H9 (cell line): ENCODE data around the gene WDR17. TPM values are rescaled to one million over a fixed set of nuclear protein-coding genes. Genes with fewer than 3 reads are reported as not detected.

ENCODE experiments used
- DNase-seq: peaks from one replicate; pipeline ENCODE4 v3.0.0-alpha.2; 2017
- H2AFZ ChIP-seq: one replicate; pipeline ENCODE4 v1.6.1; 2013; ENCODE audit warnings: mild to moderate bottlenecking, low read length, control low read depth, moderate library complexity
- H2AK5ac ChIP-seq: 2 replicates; pipeline ENCODE4 v1.6.1; 2013; ENCODE audit warnings: low read length, control low read depth, mixed read lengths; ENCODE audit not compliant: insufficient read length
- H2BK120ac ChIP-seq: one replicate; pipeline ENCODE4 v1.6.1; 2013; ENCODE audit warnings: low read depth, mild to moderate bottlenecking, low read length, control low read depth, inconsistent platforms; ENCODE audit not compliant: poor library complexity, severe bottlenecking
- H2BK12ac ChIP-seq: 2 replicates; pipeline ENCODE4 v1.6.1; 2013; ENCODE audit warnings: low read length, control low read depth, mixed read lengths, low read depth; ENCODE audit not compliant: insufficient read length
- H2BK15ac ChIP-seq: 2 replicates; pipeline ENCODE4 v1.6.1; 2013; ENCODE audit warnings: low read depth, low read length, control low read depth
- H2BK20ac ChIP-seq: one replicate; pipeline ENCODE4 v1.6.1; 2013; ENCODE audit warnings: low read depth, mild to moderate bottlenecking, low read length, control low read depth, inconsistent platforms; ENCODE audit not compliant: poor library complexity, severe bottlenecking
- H2BK5ac ChIP-seq: 2 replicates; pipeline ENCODE4 v1.6.1; 2013; ENCODE audit warnings: low read length, control low read depth, mixed read lengths; ENCODE audit not compliant: insufficient read length
- H3K14ac ChIP-seq: 2 replicates; pipeline ENCODE4 v1.6.1; 2013; ENCODE audit warnings: low read length, control low read depth; ENCODE audit not compliant: insufficient read depth
- H3K18ac ChIP-seq: 2 replicates; pipeline ENCODE4 v1.6.1; 2013; ENCODE audit warnings: low read depth, mild to moderate bottlenecking, mixed read lengths, low read length, control low read depth; ENCODE audit not compliant: insufficient read length
- H3K23ac ChIP-seq: 2 replicates; pipeline ENCODE4 v1.6.1; 2013; ENCODE audit warnings: low read length, control low read depth, mixed read lengths, low read depth; ENCODE audit not compliant: insufficient read length
- H3K23me2 ChIP-seq: 2 replicates; pipeline ENCODE4 v1.6.1; 2013; ENCODE audit warnings: low read depth, mild to moderate bottlenecking, mixed read lengths, low read length, control low read depth; ENCODE audit not compliant: insufficient read length, poor library complexity, severe bottlenecking
- H3K27ac ChIP-seq: 2 replicates; pipeline ENCODE4 v1.5.1; 2013; ENCODE audit warnings: low read length, control low read depth, mixed read lengths, low read depth; ENCODE audit not compliant: insufficient read length
- H3K27me3 ChIP-seq: 2 replicates; pipeline ENCODE4 v1.6.1; 2013; ENCODE audit warnings: low read length, control low read depth, inconsistent platforms; ENCODE audit not compliant: insufficient read depth
- H3K4ac ChIP-seq: 2 replicates; pipeline ENCODE4 v1.6.1; 2013; ENCODE audit warnings: low read depth, mild to moderate bottlenecking, control low read depth, inconsistent platforms, low read length, moderate library complexity
- H3K4me1 ChIP-seq: 2 replicates; pipeline ENCODE4 v1.6.1; 2013; ENCODE audit warnings: low read length, control low read depth, inconsistent platforms; ENCODE audit not compliant: insufficient read depth
- H3K4me2 ChIP-seq: 2 replicates; pipeline ENCODE4 v1.6.1; 2013; ENCODE audit warnings: low read length, control low read depth, mixed read lengths; ENCODE audit not compliant: insufficient read length, insufficient read depth
- H3K56ac ChIP-seq: 2 replicates; pipeline ENCODE4 v1.6.1; 2013; ENCODE audit warnings: low read depth, mild to moderate bottlenecking, mixed read lengths, low read length, control low read depth; ENCODE audit not compliant: insufficient read length
- H3K79me1 ChIP-seq: 2 replicates; pipeline ENCODE4 v1.6.1; 2013; ENCODE audit warnings: low read depth, mild to moderate bottlenecking, moderate library complexity, low read length, control low read depth, inconsistent platforms; ENCODE audit not compliant: insufficient read depth, poor library complexity, severe bottlenecking
- H3K79me2 ChIP-seq: 2 replicates; pipeline ENCODE4 v1.6.1; 2013; ENCODE audit warnings: low read length, control low read depth, inconsistent platforms; ENCODE audit not compliant: insufficient read depth
- H3K9ac ChIP-seq: 2 replicates; pipeline ENCODE4 v1.6.1; 2013; ENCODE audit warnings: low read length, control low read depth, mixed read lengths; ENCODE audit not compliant: insufficient read length; ENCODE audit errors: extremely low read depth
- H3K9me3 ChIP-seq: one replicate; pipeline ENCODE4 v1.6.1; 2013; ENCODE audit warnings: low read depth, low read length, inconsistent platforms; ENCODE audit not compliant: control insufficient read depth
- H3T11ph ChIP-seq: one replicate; pipeline ENCODE4 v1.6.1; 2013; ENCODE audit warnings: mild to moderate bottlenecking, low read length, control low read depth, inconsistent platforms
- H4K20me1 ChIP-seq: one replicate; pipeline ENCODE4 v1.6.1; 2013; ENCODE audit not compliant: control insufficient read depth, insufficient read length, insufficient read depth
- H4K5ac ChIP-seq: 2 replicates; pipeline ENCODE4 v1.6.1; 2013; ENCODE audit warnings: low read depth, mild to moderate bottlenecking, mixed read lengths, low read length, control low read depth; ENCODE audit not compliant: insufficient read length
- H4K8ac ChIP-seq: replicated peaks from 2 replicates; pipeline ENCODE4 v1.6.1; 2013; ENCODE audit warnings: low read length, control low read depth, mixed read lengths, low read depth; ENCODE audit not compliant: insufficient read length
- H4K91ac ChIP-seq: 2 replicates; pipeline ENCODE4 v1.6.1; 2013; ENCODE audit warnings: low read depth, mild to moderate bottlenecking, moderate library complexity, mixed read lengths, low read length, control low read depth; ENCODE audit not compliant: insufficient read length
- H3K27ac Mint-ChIP-seq, 3 experiments: 2 replicates in 2 of 3; 3 replicates in 1 of 3; pipeline ENCODE4 v1.8.0; 2020 to 2021; ENCODE audit warnings: mixed read lengths in 3 of 3, mild to moderate bottlenecking in 1 of 3, moderate library complexity in 1 of 3
- H3K27me3 Mint-ChIP-seq: 2 replicates; pipeline ENCODE4 v1.8.0; 2021; ENCODE audit warnings: low read depth, mild to moderate bottlenecking, moderate library complexity, mixed read lengths
- H3K36me3 Mint-ChIP-seq, 3 experiments: 2 replicates in 2 of 3; 3 replicates in 1 of 3; pipeline ENCODE4 v1.8.0; 2020 to 2021; ENCODE audit warnings: low read depth in 3 of 3, mixed read lengths in 3 of 3; ENCODE audit not compliant: insufficient read depth in 1 of 3
- H3K4me1 Mint-ChIP-seq, 2 experiments: 2 replicates each; pipeline ENCODE4 v1.8.0; 2020; ENCODE audit warnings: mixed read lengths in 2 of 2
- H3K4me3 Mint-ChIP-seq, 2 experiments: 2 replicates in 1 of 2; 3 replicates in 1 of 2; pipeline ENCODE4 v1.8.0; 2020 to 2021; ENCODE audit warnings: mild to moderate bottlenecking in 2 of 2, mixed read lengths in 2 of 2, moderate library complexity in 1 of 2
- H3K9me3 Mint-ChIP-seq, 2 experiments: 2 replicates in 1 of 2; 3 replicates in 1 of 2; pipeline ENCODE4 v1.8.0; 2020; ENCODE audit warnings: mild to moderate bottlenecking in 2 of 2, mixed read lengths in 2 of 2, moderate library complexity in 1 of 2
- CTCF ChIP-seq: fragments of 200-600 bp; sonication (generic); conservative IDR thresholded peaks from 3 replicates; pipeline ENCODE4 v1.8.0; 2021; ENCODE audit warnings: antibody characterized with exemption, mild to moderate bottlenecking
- WGBS: extraction: QIAGEN DNeasy Blood & Tissue Kit; methylation state at CpG from one replicate; pipeline ENCODE4 v1.1.7; 2013; ENCODE audit warnings: missing lambda C conversion rate, low lambda C conversion rate, mixed read lengths; ENCODE audit not compliant: insufficient read length; ENCODE audit errors: extremely low coverage; 5-methylcytosine and 5-hydroxymethylcytosine counted together
- total RNA-seq: library from RNA; stranded (reverse); gene quantifications from 2 replicates; pipeline ENCODE4 v1.2.1, GENCODE V29; 2021

The WDR17 gene
- total RNA-seq, 1 experiment from 2014 or later, result 2.6 TPM

GRCh38 chr4:176125063-176125462, 59.4 kb downstream of the WDR17 start:
- TF ChIP-seq CTCF, result no peak
- H3K4me1 Mint-ChIP-seq, result peaks cover 6 to 9% of the 10 kb centered on the region in 2 experiments
- no peak overlapping the region for H2AFZ ChIP-seq
- no peaks in the 10 kb centered on the region for H3K36me3 Mint-ChIP-seq
- H3K56ac ChIP-seq, result no peak overlapping the region
- no peak overlapping the region for H3K9ac ChIP-seq
- no peak overlapping the region for H2BK120ac ChIP-seq
- no peaks in the 10 kb centered on the region for H3K4me1 ChIP-seq
- no peaks in the 10 kb centered on the region for H3K27me3 ChIP-seq
- H3K27me3 Mint-ChIP-seq, result no peaks in the 10 kb centered on the region
- H4K91ac ChIP-seq, result no peak overlapping the region
- no peak overlapping the region for H3K27ac ChIP-seq
- H3K14ac ChIP-seq, result no peak overlapping the region
- H3K18ac ChIP-seq, result no peak overlapping the region
- H2BK12ac ChIP-seq, result no peak overlapping the region
- no peak overlapping the region for H2AK5ac ChIP-seq
- no peak overlapping the region for H3K4ac ChIP-seq
- no peaks in the 10 kb centered on the region for H3K79me1 ChIP-seq
- H3T11ph ChIP-seq, result no peak overlapping the region
- H4K20me1 ChIP-seq, result no peaks in the 10 kb centered on the region
- H2BK15ac ChIP-seq, result no peak overlapping the region
- H3K9me3 Mint-ChIP-seq, result no peaks in the 10 kb centered on the region
- no peak overlapping the region for H2BK5ac ChIP-seq
- no peak overlapping the region for H3K27ac Mint-ChIP-seq
- H3K23ac ChIP-seq, result no peak overlapping the region
- WGBS, result no CpG with 5 or more reads among the region's 4 CpGs
- H3K9me3 ChIP-seq, result no peaks in the 10 kb centered on the region
- H2BK20ac ChIP-seq, result no peak overlapping the region
- H3K23me2 ChIP-seq, result no peaks in the 10 kb centered on the region
- no peak for DNase-seq
- no peak overlapping the region for H3K4me3 Mint-ChIP-seq
- H4K5ac ChIP-seq, result no peak overlapping the region
- no peaks in the 10 kb centered on the region for H3K79me2 ChIP-seq
- H4K8ac ChIP-seq, result no peak overlapping the region
- no peak overlapping the region for H3K4me2 ChIP-seq
